HG03432 (cell line): Measurements from ENCODE around the gene IFNA14.
A peak's percentile ranks its signal among the peaks of the same experiment; 100 is the strongest.
"Not testable (repeated sequence)": the region's sequence is repeated elsewhere in the genome, so short reads cannot be mapped to it uniquely, and the experiment has no call there.

ENCODE experiments used
- ATAC-seq: cut with Tn5 transposase; IDR thresholded peaks from one replicate; pipeline ENCODE4 v1.9.1; 2021; ENCODE audit warnings: mild to moderate bottlenecking, moderate library complexity; ENCODE audit not compliant: unreplicated experiment

The IFNA14 gene

DNA sequence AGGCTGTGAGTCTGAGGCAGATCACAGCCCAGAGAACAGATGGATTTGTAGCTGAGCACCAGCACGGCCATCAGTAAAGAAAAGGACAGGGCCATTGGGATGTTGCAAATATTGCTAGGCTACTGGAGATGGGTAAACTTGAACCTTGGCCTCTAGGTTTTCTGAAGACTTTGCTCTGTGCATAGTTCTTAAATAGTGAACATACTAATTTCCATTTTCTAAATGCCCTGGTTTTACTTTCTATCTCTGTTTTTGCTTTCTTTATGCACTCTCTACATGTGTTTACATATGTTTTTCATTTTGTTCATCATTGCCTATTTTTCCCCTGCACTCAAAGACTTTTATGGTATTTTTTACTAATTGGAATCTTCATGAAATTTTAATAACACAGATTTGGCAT, 22.6 kb downstream of the IFNA14 start, which contains the start of gene IFNA16:
IFNA16 (minus strand) TSS at position 101 of the 400 bp plus-strand sequence; CDS start at position 95, 6 bp downstream.
- ATAC-seq, result not testable (repeated sequence)

DNA sequence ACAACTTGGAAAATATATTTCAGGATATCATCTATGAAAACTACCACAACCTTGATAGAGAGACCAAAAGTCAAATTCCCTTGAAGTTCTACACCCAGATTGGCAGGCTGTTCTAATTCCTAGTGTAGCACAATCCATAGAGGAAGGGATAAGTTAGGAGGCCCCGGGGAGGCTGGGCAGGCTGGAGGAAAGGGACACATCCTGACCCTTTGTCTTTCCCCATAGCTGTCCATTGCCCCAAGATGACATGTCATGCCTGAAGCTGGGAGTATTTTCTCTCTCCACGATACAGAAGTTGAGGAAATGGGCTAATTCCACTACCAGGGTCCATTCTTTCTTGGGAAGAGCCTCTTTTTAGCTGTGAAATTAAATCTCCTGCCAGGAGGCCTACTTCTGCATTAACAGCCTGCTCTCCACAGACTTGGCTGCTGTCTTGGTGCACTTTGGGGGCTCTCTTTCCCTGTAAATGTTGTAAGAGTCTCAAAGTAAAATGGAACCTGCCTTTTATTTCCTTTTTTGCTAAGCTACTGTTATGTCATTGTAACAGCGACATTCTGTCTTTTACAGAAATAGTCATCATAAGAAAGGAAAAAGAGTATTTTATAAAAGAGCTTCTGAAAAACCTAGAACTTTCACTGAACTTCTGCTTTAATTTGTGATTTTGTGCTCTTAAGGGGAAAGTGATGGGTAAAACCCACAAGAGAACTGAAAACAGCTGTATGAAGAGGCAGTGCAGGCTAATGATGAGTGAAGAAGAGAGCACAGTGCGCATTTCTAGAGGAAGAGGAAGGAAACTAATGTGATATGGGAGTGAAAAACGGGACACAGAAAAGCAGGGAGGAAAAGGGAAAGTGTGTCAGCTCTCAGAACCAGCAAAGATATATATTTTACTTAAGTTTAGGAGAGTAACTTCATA, 26.1 kb downstream of the IFNA14 start:
- peak; percentile 79 for ATAC-seq

DNA sequence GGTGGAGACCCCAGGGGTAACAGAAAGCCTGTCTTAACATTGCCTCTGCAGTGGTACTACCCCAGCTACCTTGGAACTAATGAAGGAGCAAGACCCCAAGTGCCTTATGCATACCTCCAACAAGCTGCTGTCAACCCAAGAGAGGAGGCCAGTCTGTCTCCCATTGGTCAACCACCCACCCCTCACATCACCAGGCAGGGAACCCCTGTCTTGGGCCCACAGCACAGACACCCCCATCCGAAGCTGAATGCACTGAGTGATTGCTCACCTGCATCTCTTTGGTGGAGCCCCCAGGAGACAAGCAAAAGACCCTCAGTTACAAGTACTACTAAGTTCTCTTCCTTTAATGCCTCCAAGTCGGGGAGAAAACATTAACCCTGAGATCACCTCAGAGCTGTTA, 27.6 kb downstream of the IFNA14 start:
- ATAC-seq, result not testable (repeated sequence)

DNA sequence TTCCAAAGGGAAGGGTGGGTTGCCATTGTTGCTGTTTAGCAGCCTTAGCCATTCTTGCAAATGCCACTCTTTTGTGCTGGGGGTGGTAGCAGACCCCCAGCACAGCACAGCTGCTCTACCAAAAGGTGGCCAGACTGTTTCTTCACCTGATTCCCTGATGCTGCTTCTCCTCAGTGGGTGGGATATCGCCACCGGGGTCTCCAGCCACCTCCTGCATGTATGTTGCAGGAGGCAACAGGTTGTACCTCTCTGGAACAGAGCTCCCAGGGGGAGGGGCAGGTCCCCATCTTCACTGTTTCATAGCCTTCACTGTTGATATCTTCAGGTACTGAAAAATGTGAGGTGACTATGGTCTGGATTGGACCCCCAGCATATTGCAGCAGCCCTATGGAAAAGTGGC, 29.0 kb downstream of the IFNA14 start:
- not testable (repeated sequence) for ATAC-seq

DNA sequence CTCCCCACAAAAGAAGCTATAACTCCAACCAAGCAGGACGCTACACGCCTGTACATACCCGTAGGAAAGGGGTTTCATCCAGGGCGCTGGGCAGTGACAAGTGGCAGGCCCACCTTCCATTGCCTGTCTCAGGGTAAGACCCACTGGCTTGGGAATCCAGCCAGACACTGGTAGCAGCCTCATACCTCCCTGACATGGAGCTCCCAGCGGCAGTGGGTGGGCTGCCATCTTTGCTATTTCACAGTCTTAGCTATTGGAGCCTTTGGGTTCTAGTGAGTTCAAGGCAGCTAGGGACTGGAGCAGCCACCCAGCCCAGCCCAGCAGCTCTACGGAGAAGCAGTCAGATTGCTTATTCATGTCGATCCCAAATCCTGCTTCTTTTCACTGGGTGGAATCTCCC, 29.5 kb downstream of the IFNA14 start:
- ATAC-seq, result no peak

DNA sequence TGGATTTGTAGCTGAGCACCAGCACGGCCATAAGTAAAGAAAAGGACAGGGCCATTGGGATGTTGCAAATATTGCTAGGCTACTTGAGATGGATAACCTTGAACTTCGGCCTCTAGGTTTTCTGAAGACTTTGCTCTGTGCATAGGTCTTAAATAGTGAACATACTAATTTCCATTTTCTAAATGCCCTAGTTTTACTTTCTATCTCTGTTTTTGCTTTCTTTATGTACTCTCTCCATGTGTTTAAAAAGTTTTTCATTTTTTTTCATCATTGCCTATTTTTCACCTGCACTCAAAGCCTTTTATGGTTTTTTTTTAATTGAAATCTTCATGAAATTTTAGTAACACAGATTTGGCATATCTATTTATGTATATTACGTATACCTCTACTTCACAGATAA, 32.8 kb downstream of the IFNA14 start, which contains the start of gene IFNA10:
IFNA10 (minus strand) TSS at position 101 of the 400 bp plus-strand sequence; CDS start at position 55, 46 bp downstream.
- not testable (repeated sequence) for ATAC-seq

DNA sequence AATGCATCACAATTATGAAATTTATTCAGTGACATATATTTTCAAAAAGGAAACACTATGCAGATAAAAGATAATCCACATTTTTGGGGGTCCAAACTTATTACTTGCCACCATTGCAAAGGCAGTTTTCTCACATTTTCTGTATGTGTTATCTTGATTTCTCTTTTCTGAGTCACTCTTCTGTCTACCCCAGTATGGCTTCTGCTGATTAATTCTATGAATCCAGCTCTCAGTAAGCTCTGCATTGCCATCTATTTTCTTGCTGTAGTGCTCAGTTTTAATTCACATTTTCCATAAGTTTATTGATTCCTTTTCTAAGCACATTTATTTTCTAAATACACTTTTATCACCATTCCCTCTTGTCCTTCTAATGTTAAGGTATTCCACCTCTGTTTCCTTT, 34.6 kb downstream of the IFNA14 start:
- no peak for ATAC-seq

DNA sequence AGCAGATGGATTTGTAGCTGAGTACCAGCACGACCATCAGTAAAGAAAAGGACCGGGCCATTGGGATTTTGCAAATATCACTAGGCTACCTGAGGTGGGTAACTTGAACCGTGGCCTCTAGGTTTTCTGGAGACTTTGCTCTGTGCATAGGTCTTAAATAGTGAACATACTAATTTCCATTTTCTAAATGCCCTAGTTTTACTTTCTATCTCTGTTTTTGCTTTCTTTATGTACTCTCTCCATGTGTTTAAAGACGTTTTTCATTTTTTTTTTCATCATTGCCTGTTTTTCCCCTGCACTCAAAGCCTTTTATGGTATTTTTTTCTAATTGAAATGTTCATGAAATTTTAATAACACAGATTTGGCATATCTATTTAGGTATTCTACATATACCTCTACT, 37.7 kb downstream of the IFNA14 start, which contains the start of gene IFNA7:
IFNA7 (minus strand) TSS at position 101 of the 400 bp plus-strand sequence; CDS start at position 61, 40 bp downstream.
- not testable (repeated sequence) for ATAC-seq

DNA sequence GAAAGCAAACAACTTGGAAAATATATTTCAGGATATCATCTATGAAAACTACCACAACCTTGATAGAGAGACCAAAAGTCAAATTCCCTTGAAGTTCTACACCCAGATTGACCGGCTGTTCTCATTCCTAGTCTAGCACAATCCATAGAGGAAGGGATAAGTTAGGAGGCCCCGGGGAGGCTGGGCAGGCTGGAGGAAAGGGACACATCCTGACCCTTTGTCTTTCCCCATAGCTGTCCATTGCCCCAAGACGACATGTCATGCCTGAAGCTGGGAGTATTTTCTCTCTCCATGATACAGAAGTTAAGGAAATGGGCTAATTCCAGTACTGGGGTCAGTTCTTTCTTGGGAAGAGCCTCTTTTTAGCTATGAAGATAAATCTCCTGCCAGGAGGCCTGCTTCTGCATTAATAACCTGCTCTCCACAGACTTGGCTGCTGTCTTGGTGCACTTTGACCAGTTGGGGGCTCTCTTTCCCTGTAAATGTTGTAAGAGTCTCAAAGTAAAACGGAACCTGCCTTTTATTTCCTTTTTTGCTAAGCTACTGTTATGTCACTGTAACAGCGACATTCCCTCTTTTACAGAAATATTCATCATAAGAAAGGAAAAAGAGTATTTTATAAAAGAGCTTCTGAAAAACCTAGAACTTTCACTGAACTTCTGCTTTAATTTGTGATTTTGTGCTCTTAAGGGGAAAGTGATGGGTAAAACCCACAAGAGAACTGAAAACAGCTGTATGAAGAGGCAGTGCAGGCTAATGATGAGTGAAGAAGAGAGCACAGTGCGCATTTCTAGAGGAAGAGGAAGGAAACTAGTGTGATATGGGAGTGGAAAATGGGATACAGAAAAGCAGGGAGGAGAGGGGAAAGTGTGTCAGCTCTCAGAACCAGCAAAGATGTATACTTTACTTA, 44.7 kb downstream of the IFNA14 start:
- peak; percentile 96 for ATAC-seq
